Measurements from ENCODE around the gene MS4A6A.
A peak's percentile ranks its signal among the peaks of the same experiment; 100 is the strongest.
"Not testable (repeated sequence)": the region's sequence is repeated elsewhere in the genome, so short reads cannot be mapped to it uniquely, and the experiment has no call there.

The MS4A6A gene

GRCh38 chr11:60182541-60183330, at the start of gene MS4A6A:
TSS of gene MS4A6A (minus strand) at chr11:60183083. CDS start at chr11:60181727, 1,356 bp downstream.
- DNase-seq (ENCODE audit: insufficient read length, low spot score) (no peak), FAIRE-seq (no peak)

GRCh38 chr11:60230681-60231080, 47.8 kb upstream of the MS4A6A start:
- FAIRE-seq, result no peak
- no peak for DNase-seq (ENCODE audit: insufficient read length, low spot score)

- FAIRE-seq (no peak), DNase-seq (ENCODE audit: insufficient read length, low spot score) (no peak)
Measured at GRCh38 chr11:60222141-60222540, 39.3 kb upstream of the MS4A6A start.

GRCh38 chr11:60221692-60222091, 38.8 kb upstream of the MS4A6A start:
- DNase-seq (ENCODE audit: insufficient read length, low spot score), result no peak
- FAIRE-seq, result no peak

GRCh38 chr11:60221181-60221580, 38.3 kb upstream of the MS4A6A start:
- DNase-seq (ENCODE audit: insufficient read length, low spot score) (no peak), FAIRE-seq (no peak)

- DNase-seq (ENCODE audit: insufficient read length, low spot score), result no peak
- FAIRE-seq, result no peak
Measured at GRCh38 chr11:60214386-60214785, 31.5 kb upstream of the MS4A6A start.

GRCh38 chr11:60211206-60211605, 28.3 kb upstream of the MS4A6A start:
- FAIRE-seq (no peak), DNase-seq (ENCODE audit: insufficient read length, low spot score) (no peak)

GRCh38 chr11:60209977-60210376, 27.1 kb upstream of the MS4A6A start:
- DNase-seq (ENCODE audit: insufficient read length, low spot score) (no peak), FAIRE-seq (no peak)

GRCh38 chr11:60208951-60209350, 26.1 kb upstream of the MS4A6A start:
- FAIRE-seq (no peak), DNase-seq (ENCODE audit: insufficient read length, low spot score) (no peak)

- FAIRE-seq (no peak), DNase-seq (ENCODE audit: insufficient read length, low spot score) (no peak)
Measured at GRCh38 chr11:60208146-60208895, 25.4 kb upstream of the MS4A6A start.

- FAIRE-seq (no peak), DNase-seq (ENCODE audit: insufficient read length, low spot score) (no peak)
Measured at GRCh38 chr11:60206616-60207015, 23.7 kb upstream of the MS4A6A start.

GRCh38 chr11:60204922-60205321, 22.0 kb upstream of the MS4A6A start:
- FAIRE-seq (no peak), DNase-seq (ENCODE audit: insufficient read length, low spot score) (no peak)

GRCh38 chr11:60201334-60201733, 18.5 kb upstream of the MS4A6A start:
- not testable (repeated sequence) for FAIRE-seq

GRCh38 chr11:60197442-60197841, 14.6 kb upstream of the MS4A6A start:
- FAIRE-seq, result no peak

More at GRCh38 chr11:60201334-60201733, 18.5 kb upstream of the MS4A6A start:
- not testable (repeated sequence) for DNase-seq (ENCODE audit: insufficient read length, low spot score)

GRCh38 chr11:60195923-60196368, 13.1 kb upstream of the MS4A6A start:
- FAIRE-seq, result no peak
- no peak for DNase-seq (ENCODE audit: insufficient read length, low spot score)

More at GRCh38 chr11:60197442-60197841, 14.6 kb upstream of the MS4A6A start:
- DNase-seq (ENCODE audit: insufficient read length, low spot score), result no peak

- FAIRE-seq (no peak), DNase-seq (ENCODE audit: insufficient read length, low spot score) (no peak)
Measured at GRCh38 chr11:60194511-60194910, 11.6 kb upstream of the MS4A6A start.

GRCh38 chr11:60193687-60194433, 11.0 kb upstream of the MS4A6A start:
- DNase-seq (ENCODE audit: insufficient read length, low spot score) (peak; percentile 9), FAIRE-seq (no peak)

GRCh38 chr11:60192564-60192963, 9.7 kb upstream of the MS4A6A start:
- FAIRE-seq; DNase-seq (ENCODE audit: insufficient read length, low spot score): not testable (repeated sequence)

GRCh38 chr11:60188481-60188880, 5.6 kb upstream of the MS4A6A start:
- FAIRE-seq; DNase-seq (ENCODE audit: insufficient read length, low spot score): not testable (repeated sequence)

GRCh38 chr11:60186128-60186527, 3.2 kb upstream of the MS4A6A start:
- not testable (repeated sequence) for DNase-seq (ENCODE audit: insufficient read length, low spot score)

GRCh38 chr11:60185512-60185827, 2.6 kb upstream of the MS4A6A start:
- DNase-seq (ENCODE audit: insufficient read length, low spot score); FAIRE-seq: not testable (repeated sequence)

More at GRCh38 chr11:60186128-60186527, 3.2 kb upstream of the MS4A6A start:
- FAIRE-seq, result not testable (repeated sequence)

Data from HTR-8/SVneo (cell line).